OCI-LY1 (cell line): Measurements from ENCODE around the gene TRAPPC3L.

Experiments
- H2AFZ ChIP-seq: fragments of 200-600 bp; sonication (generic), shearing (Covaris generic); 2 replicates; pipeline ENCODE4 v1.6.0; 2014; ENCODE audit warnings: antibody characterized with exemption, mild to moderate bottlenecking, low read length
- H3F3A ChIP-seq: fragments of 200-600 bp; sonication (generic), shearing (Covaris generic); 2 replicates; pipeline ENCODE4 v1.6.0; 2014; ENCODE audit warnings: mild to moderate bottlenecking, antibody characterized with exemption, low read length, moderate library complexity; ENCODE audit not compliant: insufficient read depth
- H3K27ac ChIP-seq: fragments of 200-600 bp; sonication (generic); 2 replicates; pipeline ENCODE4 v1.5.1; 2014; ENCODE audit warnings: low read length, mixed run types, mild to moderate bottlenecking, low read depth; ENCODE audit not compliant: poor library complexity, severe bottlenecking
- H3K27me3 ChIP-seq: fragments of 200-600 bp; sonication (generic); 2 replicates; pipeline ENCODE4 v1.6.0; 2014; ENCODE audit warnings: antibody characterized with exemption, mild to moderate bottlenecking, low read length, moderate library complexity; ENCODE audit not compliant: insufficient read depth
- H3K36me3 ChIP-seq: fragments of 200-600 bp; sonication (generic); 2 replicates; pipeline ENCODE4 v1.6.1; 2014; ENCODE audit warnings: mild to moderate bottlenecking, antibody characterized with exemption, low read length, moderate library complexity, mixed read lengths; ENCODE audit not compliant: insufficient read depth
- H3K4me1 ChIP-seq: fragments of 200-600 bp; sonication (generic); 2 replicates; pipeline ENCODE4 v1.5.1; 2014; ENCODE audit warnings: mild to moderate bottlenecking, low read length, moderate library complexity; ENCODE audit not compliant: insufficient read depth, severe bottlenecking
- H3K4me2 ChIP-seq: fragments of 200-600 bp; sonication (generic), shearing (Covaris generic); 2 replicates; pipeline ENCODE4 v1.6.1; 2014; ENCODE audit warnings: low read length
- H3K4me3 ChIP-seq: fragments of 200-600 bp; sonication (generic); 2 replicates; pipeline ENCODE4 v1.5.1; 2014; ENCODE audit warnings: low read length, low read depth, mild to moderate bottlenecking, mixed read lengths; ENCODE audit not compliant: poor library complexity, severe bottlenecking
- H3K79me2 ChIP-seq: fragments of 200-600 bp; shearing (Covaris generic); 2 replicates; pipeline ENCODE4 v1.6.1; 2016; ENCODE audit warnings: mixed run types, low read length, mixed read lengths; ENCODE audit not compliant: insufficient read depth
- H3K9ac ChIP-seq: fragments of 200-600 bp; sonication (generic), shearing (Covaris generic); 2 replicates; pipeline ENCODE4 v1.6.1; 2014; ENCODE audit warnings: mild to moderate bottlenecking, low read length, mixed read lengths
- H3K9me2 ChIP-seq: fragments of 200-600 bp; sonication (generic), shearing (Covaris generic); 2 replicates; pipeline ENCODE4 v1.6.1; 2014; ENCODE audit warnings: low read depth, mild to moderate bottlenecking, low read length, mixed read lengths
- H3K9me3 ChIP-seq: fragments of 200-600 bp; shearing (Covaris generic); 2 replicates; pipeline ENCODE4 v1.6.1; 2014; ENCODE audit warnings: low read length, mixed read lengths
- H4K20me1 ChIP-seq: fragments of 200-600 bp; sonication (generic), shearing (Covaris generic); 2 replicates; pipeline ENCODE4 v1.6.0; 2016; ENCODE audit warnings: mild to moderate bottlenecking, low read length; ENCODE audit not compliant: insufficient read depth
- EZH2 ChIP-seq: fragments of 200-600 bp; sonication (generic), shearing (Covaris generic); IDR thresholded peaks from 2 replicates; pipeline ENCODE4 v1.8.0; 2017; ENCODE audit warnings: borderline replicate concordance, mixed run types, mild to moderate bottlenecking, antibody characterized with exemption, low read length, moderate library complexity, mixed read lengths
- TF ChIP-seq, protein P1 (sequence below): fragments of 200-600 bp; sonication (generic), shearing (Covaris generic); IDR thresholded peaks from 2 replicates; pipeline ENCODE4 v1.5.1; 2017; ENCODE audit warnings: mild to moderate bottlenecking, antibody characterized with exemption, low read length, moderate library complexity, mixed read lengths

Gene TRAPPC3L

DNA sequence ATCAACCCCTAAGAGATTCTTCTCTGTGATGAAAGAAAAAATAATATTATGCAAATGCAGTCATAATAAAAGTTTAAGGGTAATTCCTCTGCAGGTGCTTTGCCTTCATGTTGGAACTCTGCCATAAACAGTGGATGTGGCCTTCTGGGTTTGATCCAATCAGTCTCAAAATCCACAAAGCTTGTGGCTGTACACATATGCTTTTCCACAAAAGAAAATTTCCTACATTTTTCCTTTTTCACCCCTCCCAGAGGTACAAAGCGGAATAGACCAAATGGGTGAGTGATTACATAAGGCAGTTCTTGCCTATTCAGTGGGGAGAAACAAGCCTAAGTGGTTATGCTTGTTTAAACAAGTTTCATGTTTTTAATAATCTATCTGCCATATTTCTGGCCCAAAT, 17.4 kb downstream of the TRAPPC3L start:
- H3K27ac ChIP-seq = no peak overlapping the region
- H4K20me1 ChIP-seq = no peaks in the 10 kb centered on the region
- no peaks in the 10 kb centered on the region for H3K79me2 ChIP-seq
- TF ChIP-seq EZH2 = no peak
- TF ChIP-seq, protein P1, sequence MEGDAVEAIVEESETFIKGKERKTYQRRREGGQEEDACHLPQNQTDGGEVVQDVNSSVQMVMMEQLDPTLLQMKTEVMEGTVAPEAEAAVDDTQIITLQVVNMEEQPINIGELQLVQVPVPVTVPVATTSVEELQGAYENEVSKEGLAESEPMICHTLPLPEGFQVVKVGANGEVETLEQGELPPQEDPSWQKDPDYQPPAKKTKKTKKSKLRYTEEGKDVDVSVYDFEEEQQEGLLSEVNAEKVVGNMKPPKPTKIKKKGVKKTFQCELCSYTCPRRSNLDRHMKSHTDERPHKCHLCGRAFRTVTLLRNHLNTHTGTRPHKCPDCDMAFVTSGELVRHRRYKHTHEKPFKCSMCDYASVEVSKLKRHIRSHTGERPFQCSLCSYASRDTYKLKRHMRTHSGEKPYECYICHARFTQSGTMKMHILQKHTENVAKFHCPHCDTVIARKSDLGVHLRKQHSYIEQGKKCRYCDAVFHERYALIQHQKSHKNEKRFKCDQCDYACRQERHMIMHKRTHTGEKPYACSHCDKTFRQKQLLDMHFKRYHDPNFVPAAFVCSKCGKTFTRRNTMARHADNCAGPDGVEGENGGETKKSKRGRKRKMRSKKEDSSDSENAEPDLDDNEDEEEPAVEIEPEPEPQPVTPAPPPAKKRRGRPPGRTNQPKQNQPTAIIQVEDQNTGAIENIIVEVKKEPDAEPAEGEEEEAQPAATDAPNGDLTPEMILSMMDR = no peak
- H3K4me1 ChIP-seq = no peaks in the 10 kb centered on the region
- H2AFZ ChIP-seq = no peak overlapping the region
- no peak overlapping the region for H3K4me2 ChIP-seq
- no peaks in the 10 kb centered on the region for H3K36me3 ChIP-seq
- H3F3A ChIP-seq = no peaks in the 10 kb centered on the region
- H3K9ac ChIP-seq = no peak overlapping the region
- no peaks in the 10 kb centered on the region for H3K27me3 ChIP-seq
- no peaks in the 10 kb centered on the region for H3K9me2 ChIP-seq
- no peaks in the 10 kb centered on the region for H3K9me3 ChIP-seq
- H3K4me3 ChIP-seq = no peak overlapping the region

DNA sequence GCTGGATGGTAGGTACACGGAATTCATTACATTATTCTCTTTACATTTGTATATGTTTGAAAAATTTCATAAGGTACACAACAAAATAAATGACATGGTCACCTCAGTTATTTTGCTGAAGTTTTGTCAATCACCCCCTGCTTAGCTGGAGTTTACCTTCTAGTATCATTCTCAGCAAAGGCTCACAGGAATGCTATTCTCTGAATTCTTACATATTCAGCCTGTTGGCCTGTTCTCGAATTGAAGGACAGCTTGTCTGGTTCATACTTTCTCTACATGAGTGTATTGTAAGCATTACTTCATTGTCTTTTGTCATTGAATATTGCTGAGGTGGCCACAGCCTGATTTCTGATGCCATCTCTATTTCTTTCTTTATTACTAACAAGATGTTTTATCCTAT, 21.2 kb downstream of the TRAPPC3L start:
- no peaks in the 10 kb centered on the region for H3K9me2 ChIP-seq
- no peak overlapping the region for H3K4me2 ChIP-seq
- TF ChIP-seq, protein P1 = no peak
- no peak for TF ChIP-seq EZH2
- no peaks in the 10 kb centered on the region for H3K79me2 ChIP-seq
- no peaks in the 10 kb centered on the region for H3K27me3 ChIP-seq
- H3K4me3 ChIP-seq = no peak overlapping the region
- no peaks in the 10 kb centered on the region for H4K20me1 ChIP-seq
- no peaks in the 10 kb centered on the region for H3K9me3 ChIP-seq
- H3K27ac ChIP-seq = no peak overlapping the region
- H3F3A ChIP-seq = no peaks in the 10 kb centered on the region
- H3K4me1 ChIP-seq = no peaks in the 10 kb centered on the region
- H3K9ac ChIP-seq = no peak overlapping the region
- H3K36me3 ChIP-seq = no peaks in the 10 kb centered on the region
- no peak overlapping the region for H2AFZ ChIP-seq

DNA sequence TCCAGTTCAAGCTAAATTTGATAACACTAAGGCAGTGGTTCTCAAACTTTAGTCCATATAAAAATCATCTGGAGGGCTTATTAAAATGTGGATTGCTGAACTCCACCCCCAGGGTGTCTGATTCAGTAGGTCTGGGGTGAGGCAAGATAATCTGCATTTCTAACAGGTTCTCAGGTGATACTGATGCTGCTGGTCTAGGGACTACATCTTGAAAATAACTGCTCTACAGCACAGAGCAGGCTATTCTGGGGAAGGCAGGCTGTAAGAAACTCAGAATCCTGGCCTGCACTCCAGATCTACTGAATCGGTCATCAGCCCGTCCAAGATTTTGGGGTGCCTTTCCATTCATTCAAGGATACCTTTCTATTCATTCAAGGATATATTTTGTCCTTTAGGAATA, 22.6 kb downstream of the TRAPPC3L start:
- no peak overlapping the region for H3K27ac ChIP-seq
- H3K4me1 ChIP-seq = no peaks in the 10 kb centered on the region
- no peak overlapping the region for H3K4me2 ChIP-seq
- H3K4me3 ChIP-seq = no peak overlapping the region
- H3K9ac ChIP-seq = no peak overlapping the region
- H3K79me2 ChIP-seq = no peaks in the 10 kb centered on the region
- no peak overlapping the region for H2AFZ ChIP-seq
- no peaks in the 10 kb centered on the region for H3K9me3 ChIP-seq
- H3K36me3 ChIP-seq = no peaks in the 10 kb centered on the region
- no peak for TF ChIP-seq EZH2
- TF ChIP-seq, protein P1 = no peak
- H3F3A ChIP-seq = no peaks in the 10 kb centered on the region
- H3K9me2 ChIP-seq = no peaks in the 10 kb centered on the region
- H3K27me3 ChIP-seq = no peaks in the 10 kb centered on the region
- H4K20me1 ChIP-seq = no peaks in the 10 kb centered on the region
